Endothelial cell of umbilical vein (primary cell): ENCODE measurements around the gene PRL.

Experiments
- EZH2 ChIP-seq: IDR thresholded peaks from 2 replicates; pipeline ENCODE4 v1.6.1; 2012; ENCODE audit warnings: borderline replicate concordance, low read depth, mild to moderate bottlenecking, moderate library complexity, low read length, inconsistent platforms; ENCODE audit not compliant: severe bottlenecking
- FOS ChIP-seq: IDR thresholded peaks from 2 replicates; pipeline ENCODE4 v1.6.1; 2011; ENCODE audit warnings: mild to moderate bottlenecking, low read length, moderate library complexity, borderline replicate concordance; ENCODE audit not compliant: insufficient read depth
- JUN ChIP-seq: IDR thresholded peaks from 2 replicates; pipeline ENCODE4 v1.6.1; 2011; ENCODE audit warnings: borderline replicate concordance, low read depth; ENCODE audit not compliant: insufficient read length, insufficient read depth
- MYC ChIP-seq: IDR thresholded peaks from one replicate; pipeline ENCODE4 v1.6.1; 2011; ENCODE audit warnings: mild to moderate bottlenecking, low read depth, low read length
- POLR2A ChIP-seq: IDR thresholded peaks from 2 replicates; pipeline ENCODE4 v1.6.1; 2012; ENCODE audit warnings: low read depth, mild to moderate bottlenecking, control low read depth, low read length
- TF ChIP-seq, protein P1 (sequence below): IDR thresholded peaks from 2 replicates; pipeline ENCODE4 v1.6.1; 2011; ENCODE audit not compliant: insufficient read depth, insufficient read length
- TF ChIP-seq, protein P2 (sequence below), 2 donors: IDR thresholded peaks; 1 replicate in 1 of 2; 2 replicates in 1 of 2; pipeline ENCODE4 v1.5.1; 2011; ENCODE audit warnings: low read length in 2 of 2, mild to moderate bottlenecking in 2 of 2, moderate library complexity in 2 of 2, control low read depth in 1 of 2, inconsistent platforms in 1 of 2, low read depth in 1 of 2; ENCODE audit not compliant: insufficient read depth in 1 of 2; ENCODE audit errors: extremely low read depth in 1 of 2

DNA sequence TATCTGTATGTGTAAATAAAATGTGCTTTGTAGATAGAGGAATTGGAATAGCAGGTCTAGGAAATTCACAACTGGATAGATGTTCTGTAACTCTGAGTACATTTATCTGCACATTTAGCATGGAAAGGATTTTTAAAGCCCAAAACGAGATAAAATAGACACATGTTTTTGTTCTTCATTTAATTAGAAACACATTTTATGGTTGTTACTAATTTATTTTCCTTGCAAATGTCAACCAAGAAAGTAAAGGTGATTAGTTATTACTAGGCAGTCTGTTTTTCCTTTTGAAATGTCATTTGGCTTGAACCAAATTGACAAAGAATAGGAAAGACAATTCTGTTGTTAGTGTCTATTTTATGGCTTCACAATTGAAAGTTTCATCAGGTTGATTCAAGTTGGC, 769 bp downstream of the PRL start:
- TF ChIP-seq POLR2A (no peak), MYC (no peak), EZH2 (no peak), FOS (no peak), JUN (no peak)
- TF ChIP-seq, protein P1, sequence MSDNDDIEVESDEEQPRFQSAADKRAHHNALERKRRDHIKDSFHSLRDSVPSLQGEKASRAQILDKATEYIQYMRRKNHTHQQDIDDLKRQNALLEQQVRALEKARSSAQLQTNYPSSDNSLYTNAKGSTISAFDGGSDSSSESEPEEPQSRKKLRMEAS, result no peak
- TF ChIP-seq, protein P2, sequence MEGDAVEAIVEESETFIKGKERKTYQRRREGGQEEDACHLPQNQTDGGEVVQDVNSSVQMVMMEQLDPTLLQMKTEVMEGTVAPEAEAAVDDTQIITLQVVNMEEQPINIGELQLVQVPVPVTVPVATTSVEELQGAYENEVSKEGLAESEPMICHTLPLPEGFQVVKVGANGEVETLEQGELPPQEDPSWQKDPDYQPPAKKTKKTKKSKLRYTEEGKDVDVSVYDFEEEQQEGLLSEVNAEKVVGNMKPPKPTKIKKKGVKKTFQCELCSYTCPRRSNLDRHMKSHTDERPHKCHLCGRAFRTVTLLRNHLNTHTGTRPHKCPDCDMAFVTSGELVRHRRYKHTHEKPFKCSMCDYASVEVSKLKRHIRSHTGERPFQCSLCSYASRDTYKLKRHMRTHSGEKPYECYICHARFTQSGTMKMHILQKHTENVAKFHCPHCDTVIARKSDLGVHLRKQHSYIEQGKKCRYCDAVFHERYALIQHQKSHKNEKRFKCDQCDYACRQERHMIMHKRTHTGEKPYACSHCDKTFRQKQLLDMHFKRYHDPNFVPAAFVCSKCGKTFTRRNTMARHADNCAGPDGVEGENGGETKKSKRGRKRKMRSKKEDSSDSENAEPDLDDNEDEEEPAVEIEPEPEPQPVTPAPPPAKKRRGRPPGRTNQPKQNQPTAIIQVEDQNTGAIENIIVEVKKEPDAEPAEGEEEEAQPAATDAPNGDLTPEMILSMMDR (IDR thresholded peaks at IDR 0.05; ENCODE audit: extremely low read depth in 1 of 2, insufficient read depth in 1 of 2, low read depth in 1 of 2, low read length in 2 of 2), result no peak
